IPS-18a (cell line): Measurements from ENCODE around the gene SYTL2.

Experiments used
- H3K27ac ChIP-seq: one replicate; pipeline ENCODE4 v1.5.1; 2013; ENCODE audit warnings: low read length
- H3K27me3 ChIP-seq: one replicate; pipeline ENCODE4 v1.6.1; 2013; ENCODE audit warnings: mild to moderate bottlenecking, low read length; ENCODE audit not compliant: control insufficient read depth, insufficient read depth
- H3K36me3 ChIP-seq: one replicate; pipeline ENCODE4 v1.6.1; 2013; ENCODE audit warnings: low read depth, low read length; ENCODE audit not compliant: control insufficient read depth
- H3K4me1 ChIP-seq: one replicate; pipeline ENCODE4 v1.6.1; 2013; ENCODE audit warnings: low read depth, low read length; ENCODE audit not compliant: control insufficient read depth
- H3K4me3 ChIP-seq: one replicate; pipeline ENCODE4 v1.5.1; 2013; ENCODE audit warnings: low read length
- H3K9ac ChIP-seq: one replicate; pipeline ENCODE4 v1.6.1; 2013; ENCODE audit warnings: mild to moderate bottlenecking, low read length, moderate library complexity
- H3K9me3 ChIP-seq: one replicate; pipeline ENCODE4 v1.6.1; 2013; ENCODE audit warnings: low read depth, low read length; ENCODE audit not compliant: control insufficient read depth

SYTL2 gene

GRCh38 chr11:85825616-85826015 lies 14.7 kb upstream of the SYTL2 start:
- no peak overlapping the region for H3K4me3 ChIP-seq
- H3K4me1 ChIP-seq, result no peaks in the 10 kb centered on the region
- H3K27ac ChIP-seq, result no peak overlapping the region
- H3K36me3 ChIP-seq, result no peaks in the 10 kb centered on the region
- H3K27me3 ChIP-seq, result no peaks in the 10 kb centered on the region
- H3K9me3 ChIP-seq, result no peaks in the 10 kb centered on the region
- no peak overlapping the region for H3K9ac ChIP-seq

- H3K36me3 ChIP-seq, result no peaks in the 10 kb centered on the region
- H3K9ac ChIP-seq, result no peak overlapping the region
- no peaks in the 10 kb centered on the region for H3K4me1 ChIP-seq
Observed at GRCh38 chr11:85823816-85824215, 12.9 kb upstream of the SYTL2 start.

GRCh38 chr11:85822814-85823213 lies 11.9 kb upstream of the SYTL2 start:
- Histone ChIP-seq H3K4me3 (no peak overlapping the region), H3K27ac (no peak overlapping the region), H3K9ac (no peak overlapping the region), H3K36me3 (no peaks in the 10 kb centered on the region), H3K4me1 (no peaks in the 10 kb centered on the region), H3K9me3 (no peaks in the 10 kb centered on the region), H3K27me3 (no peaks in the 10 kb centered on the region)

More at GRCh38 chr11:85823816-85824215, 12.9 kb upstream of the SYTL2 start:
- H3K27me3 ChIP-seq, result no peaks in the 10 kb centered on the region
- H3K27ac ChIP-seq, result no peak overlapping the region
- no peak overlapping the region for H3K4me3 ChIP-seq
- no peaks in the 10 kb centered on the region for H3K9me3 ChIP-seq

- Histone ChIP-seq H3K27ac (no peak overlapping the region), H3K4me1 (no peaks in the 10 kb centered on the region), H3K9ac (no peak overlapping the region), H3K9me3 (no peaks in the 10 kb centered on the region), H3K36me3 (no peaks in the 10 kb centered on the region), H3K27me3 (no peaks in the 10 kb centered on the region), H3K4me3 (no peak overlapping the region)
Observed at GRCh38 chr11:85821636-85822035, 10.7 kb upstream of the SYTL2 start.

- H3K27me3 ChIP-seq, result no peaks in the 10 kb centered on the region
- H3K4me3 ChIP-seq, result no peak overlapping the region
- no peak overlapping the region for H3K27ac ChIP-seq
- H3K9ac ChIP-seq, result no peak overlapping the region
- no peaks in the 10 kb centered on the region for H3K36me3 ChIP-seq
- no peaks in the 10 kb centered on the region for H3K9me3 ChIP-seq
- H3K4me1 ChIP-seq, result no peaks in the 10 kb centered on the region
Observed at GRCh38 chr11:85819441-85819840, 8.5 kb upstream of the SYTL2 start.

GRCh38 chr11:85815186-85815931 lies 4.4 kb upstream of the SYTL2 start:
- H3K36me3 ChIP-seq, result no peaks in the 10 kb centered on the region
- no peak overlapping the region for H3K27ac ChIP-seq
- H3K27me3 ChIP-seq, result peaks cover 27% of the 10 kb centered on the region
- H3K9ac ChIP-seq, result no peak overlapping the region
- peaks cover under 1% of the 10 kb centered on the region for H3K4me1 ChIP-seq
- H3K4me3 ChIP-seq, result no peak overlapping the region
- H3K9me3 ChIP-seq, result no peaks in the 10 kb centered on the region

- Histone ChIP-seq H3K27me3 (peaks cover 44% of the 10 kb centered on the region), H3K9ac (no peak overlapping the region)
Observed at GRCh38 chr11:85813721-85814120, 2.8 kb upstream of the SYTL2 start.

GRCh38 chr11:85811624-85812023 lies 683 bp upstream of the SYTL2 start:
- Histone ChIP-seq H3K9ac (no peak overlapping the region), H3K27me3 (peaks cover 44% of the 10 kb centered on the region), H3K36me3 (no peaks in the 10 kb centered on the region), H3K4me1 (peaks cover 9% of the 10 kb centered on the region), H3K9me3 (no peaks in the 10 kb centered on the region), H3K4me3 (peak overlapping the region; percentile 67), H3K27ac (no peak overlapping the region)

More at GRCh38 chr11:85813721-85814120, 2.8 kb upstream of the SYTL2 start:
- Histone ChIP-seq H3K36me3 (no peaks in the 10 kb centered on the region), H3K9me3 (no peaks in the 10 kb centered on the region), H3K4me3 (no peak overlapping the region), H3K27ac (no peak overlapping the region), H3K4me1 (peaks cover 9% of the 10 kb centered on the region)

- peak overlapping the region; percentile 67 for H3K4me3 ChIP-seq
- H3K36me3 ChIP-seq, result no peaks in the 10 kb centered on the region
- H3K27ac ChIP-seq, result no peak overlapping the region
- H3K4me1 ChIP-seq, result peaks cover 9% of the 10 kb centered on the region
- no peak overlapping the region for H3K9ac ChIP-seq
- peaks cover 44% of the 10 kb centered on the region for H3K27me3 ChIP-seq
- H3K9me3 ChIP-seq, result no peaks in the 10 kb centered on the region
Observed at GRCh38 chr11:85810521-85810870, 445 bp downstream of the SYTL2 start.

- Histone ChIP-seq H3K4me3 (peak overlapping the region; percentile 67), H3K36me3 (no peaks in the 10 kb centered on the region), H3K9ac (no peak overlapping the region), H3K4me1 (peaks cover 9% of the 10 kb centered on the region), H3K27me3 (peaks cover 44% of the 10 kb centered on the region), H3K9me3 (no peaks in the 10 kb centered on the region), H3K27ac (no peak overlapping the region)
Observed at GRCh38 chr11:85809863-85810262, 1.1 kb downstream of the SYTL2 start.

GRCh38 chr11:85809191-85809590 lies 1.8 kb downstream of the SYTL2 start:
- Histone ChIP-seq H3K9ac (no peak overlapping the region), H3K36me3 (no peaks in the 10 kb centered on the region), H3K4me1 (peaks cover 9% of the 10 kb centered on the region), H3K27me3 (peaks cover 44% of the 10 kb centered on the region), H3K9me3 (no peaks in the 10 kb centered on the region), H3K4me3 (no peak overlapping the region), H3K27ac (no peak overlapping the region)

GRCh38 chr11:85806876-85807275 lies 4.1 kb downstream of the SYTL2 start:
- peaks cover 9% of the 10 kb centered on the region for H3K4me1 ChIP-seq
- H3K9ac ChIP-seq, result no peak overlapping the region
- H3K27me3 ChIP-seq, result peaks cover 30% of the 10 kb centered on the region
- no peak overlapping the region for H3K27ac ChIP-seq
- H3K9me3 ChIP-seq, result no peaks in the 10 kb centered on the region
- no peaks in the 10 kb centered on the region for H3K36me3 ChIP-seq
- H3K4me3 ChIP-seq, result no peak overlapping the region
